HG03460 (cell line): ENCODE measurements around the gene CFAP70.
"Not testable (repeated sequence)": the region's sequence is repeated elsewhere in the genome, so short reads cannot be mapped to it uniquely, and the experiment has no call there.

ENCODE experiments used
- ATAC-seq: cut with Tn5 transposase; IDR thresholded peaks from one replicate; pipeline ENCODE4 v1.9.1; 2021; ENCODE audit not compliant: unreplicated experiment

The CFAP70 gene

GRCh38 chr10:73340121-73340520 lies 18.5 kb downstream of the CFAP70 start:
- no peak for ATAC-seq

- ATAC-seq, result no peak
These were observed 19.2 kb downstream of the CFAP70 start for GRCh38 chr10:73339436-73339835.

- ATAC-seq, result no peak
These were observed 19.8 kb downstream of the CFAP70 start for GRCh38 chr10:73338801-73339368.

- ATAC-seq, result no peak
These were observed 25.5 kb downstream of the CFAP70 start for GRCh38 chr10:73333202-73333601.

- ATAC-seq, result no peak
These were observed 26.3 kb downstream of the CFAP70 start for GRCh38 chr10:73332379-73332778.

GRCh38 chr10:73328523-73328922 lies 30.1 kb downstream of the CFAP70 start:
- ATAC-seq, result not testable (repeated sequence)

GRCh38 chr10:73325290-73325689 lies 33.4 kb downstream of the CFAP70 start:
- ATAC-seq, result not testable (repeated sequence)

- not testable (repeated sequence) for ATAC-seq
These were observed 35.1 kb downstream of the CFAP70 start for GRCh38 chr10:73323582-73323981.

- no peak for ATAC-seq
These were observed 48.2 kb downstream of the CFAP70 start for GRCh38 chr10:73310475-73310874.

GRCh38 chr10:73307203-73307800 lies 51.4 kb downstream of the CFAP70 start:
- ATAC-seq, result no peak

- ATAC-seq, result no peak
These were observed 52.4 kb downstream of the CFAP70 start for GRCh38 chr10:73306171-73306708.

GRCh38 chr10:73296946-73297345 lies 61.7 kb downstream of the CFAP70 start:
- ATAC-seq, result no peak

- ATAC-seq, result no peak
These were observed 65.2 kb downstream of the CFAP70 start for GRCh38 chr10:73293461-73293860.

- ATAC-seq, result no peak
These were observed 68.7 kb downstream of the CFAP70 start for GRCh38 chr10:73289958-73290357.

GRCh38 chr10:73287441-73287840 lies 71.2 kb downstream of the CFAP70 start:
- ATAC-seq, result no peak

GRCh38 chr10:73281097-73281496 lies 77.6 kb downstream of the CFAP70 start:
- no peak for ATAC-seq

GRCh38 chr10:73264423-73264822 lies 94.2 kb downstream of the CFAP70 start:
- ATAC-seq, result no peak

GRCh38 chr10:73263693-73264347 lies 94.8 kb downstream of the CFAP70 start:
- no peak for ATAC-seq

GRCh38 chr10:73262880-73263555 lies 95.6 kb downstream of the CFAP70 start:
- no peak for ATAC-seq

GRCh38 chr10:73262105-73262730 lies 96.4 kb downstream of the CFAP70 start:
- no peak for ATAC-seq

GRCh38 chr10:73261362-73261995 lies 97.2 kb downstream of the CFAP70 start:
- ATAC-seq, result no peak
